Sciatic nerve (tissue), 2 donors: ENCODE results near the gene CDC42BPG. TPM values are rescaled to one million over a fixed set of nuclear protein-coding genes. Genes with fewer than 3 reads are reported as not detected.
"Not testable (repeated sequence)": the region's sequence is repeated elsewhere in the genome, so short reads cannot be mapped to it uniquely, and the experiment has no call there.

Experiments used
- ATAC-seq: fragments of 200-7000 bp; cut with Tn5 transposase; one replicate; pipeline ENCODE4 v1.9.1; 2020; ENCODE audit warnings: mild to moderate bottlenecking, moderate library complexity
- DNase-seq: peaks from one replicate; pipeline ENCODE4 v3.0.0-alpha.2; 2020; ENCODE audit warnings: low spot score
- intact Hi-C: fragments of 100-400 bp; cut with DNase I; formaldehyde crosslinking; loops from one replicate; pipeline ENCODE4 v1.14.2; 2022
- total RNA-seq: library from RNA; stranded (reverse); fragmentation: NEBNext Ultra II Directional; extraction: Animal tissue kit (Norgen Biotek cat#: 25700); gene quantifications from one replicate; pipeline ENCODE4 v1.2.1, GENCODE V29; 2021
- donor health status: DM: no; HTN: no; CAD: no.
- donor health status: DM: no; HTN: no; CAD: no.

Gene CDC42BPG
- total RNA-seq, 1 donor from 2014 or later = 0.58 TPM

- DNase-seq (no peak), ATAC-seq (peak; percentile 62)
- intact Hi-C loops = no loop called here
Measured at GRCh38 chr11:64854534-64855502, 10.4 kb upstream of the CDC42BPG start.

DNA sequence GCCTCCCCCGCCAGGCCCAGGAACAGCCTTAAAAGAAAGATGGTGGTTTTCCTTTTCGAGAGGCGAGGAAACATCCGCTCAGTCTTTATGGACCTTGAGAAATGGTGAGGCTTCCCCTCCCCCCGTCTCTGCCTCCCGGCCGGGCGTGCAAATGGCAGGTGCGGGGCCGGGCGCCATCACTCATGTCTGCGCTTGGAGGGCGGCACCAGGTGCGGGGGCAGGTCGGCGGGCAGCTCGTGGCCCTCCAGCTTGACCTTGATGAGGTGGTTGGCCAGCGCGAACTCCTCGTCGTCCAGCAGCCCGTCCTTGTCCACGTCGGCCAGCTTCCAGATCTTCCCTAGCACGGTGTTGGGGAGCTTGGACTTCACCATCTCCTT lies 9.7 kb upstream of the CDC42BPG start:
- ATAC-seq (no peak), DNase-seq (no peak)
- intact Hi-C loops = no loop called here

DNA sequence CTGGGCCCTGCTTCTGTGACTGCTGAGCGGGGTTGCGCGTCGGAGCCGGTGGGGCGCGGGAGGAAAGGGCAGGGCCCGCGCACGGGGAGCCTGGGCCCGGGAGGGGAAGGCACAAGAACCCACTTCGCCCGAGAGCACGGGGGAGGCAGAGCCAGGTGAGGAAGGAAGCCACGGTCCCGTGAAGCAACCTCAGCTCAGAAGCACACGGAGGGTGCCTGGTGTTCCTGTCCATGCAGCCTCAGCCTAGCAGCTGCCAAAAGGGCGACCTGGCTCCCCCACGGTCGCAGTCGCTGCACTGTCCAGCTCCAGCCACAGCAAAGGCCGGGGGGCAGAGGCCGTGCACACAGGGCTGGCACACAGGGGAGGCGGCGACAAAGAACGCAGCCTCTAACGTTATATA lies 9.3 kb upstream of the CDC42BPG start:
- ATAC-seq (no peak), DNase-seq (no peak)
- intact Hi-C loops = no loop called here

GRCh38 chr11:64852804-64853509 lies 8.5 kb upstream of the CDC42BPG start:
- no peak for DNase-seq
- no peak for ATAC-seq
- intact Hi-C loops = no loop called here

- intact Hi-C loops = no loop called here
- ATAC-seq (no peak), DNase-seq (no peak)
Measured at GRCh38 chr11:64851831-64852351, 7.4 kb upstream of the CDC42BPG start.

- intact Hi-C loops = no loop called here
- DNase-seq (no peak), ATAC-seq (no peak)
Measured at GRCh38 chr11:64850979-64851567, 6.6 kb upstream of the CDC42BPG start.

DNA sequence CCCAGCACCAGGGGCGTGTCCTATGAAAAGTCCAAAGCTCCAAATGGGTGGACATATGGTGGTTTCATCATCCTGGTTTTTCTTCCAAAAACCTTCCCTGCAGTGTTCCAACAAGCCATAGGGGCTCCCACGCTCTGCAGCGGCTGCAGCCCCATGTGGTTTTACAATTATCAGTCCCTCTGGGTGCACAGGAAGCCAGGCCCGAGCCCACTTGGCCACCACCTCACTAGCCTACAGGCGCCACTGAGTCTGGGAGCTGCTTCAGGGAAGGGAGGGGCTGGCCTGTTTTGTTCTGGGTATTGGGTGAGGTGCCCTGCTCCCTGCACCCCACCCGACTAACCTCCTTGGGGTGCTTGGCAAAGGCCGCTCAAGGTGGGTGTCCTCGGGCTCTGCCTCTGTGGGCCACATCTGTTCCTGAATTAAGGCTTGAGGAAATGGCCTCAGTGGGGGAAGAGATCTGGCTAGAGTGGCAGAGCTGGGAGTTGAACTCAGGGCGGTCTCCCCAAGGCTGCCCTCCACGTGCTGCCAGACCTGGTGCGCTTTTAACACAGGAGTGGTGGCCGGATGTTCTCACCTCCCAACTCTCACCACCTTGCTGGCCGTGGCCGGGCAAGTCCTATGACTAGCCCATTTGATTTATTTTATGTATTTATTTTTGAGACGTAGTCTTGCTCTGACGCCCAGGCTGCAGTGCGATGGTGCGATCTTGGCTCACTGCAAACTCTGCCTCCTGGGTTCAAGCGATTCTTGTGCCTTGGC lies 5.3 kb upstream of the CDC42BPG start:
- ATAC-seq (no peak), DNase-seq (no peak)
- intact Hi-C loops = loop anchor here (5.0 kb wide), 1 partner anchor 43 kb away; no protein-coding TSS in a partner anchor

DNA sequence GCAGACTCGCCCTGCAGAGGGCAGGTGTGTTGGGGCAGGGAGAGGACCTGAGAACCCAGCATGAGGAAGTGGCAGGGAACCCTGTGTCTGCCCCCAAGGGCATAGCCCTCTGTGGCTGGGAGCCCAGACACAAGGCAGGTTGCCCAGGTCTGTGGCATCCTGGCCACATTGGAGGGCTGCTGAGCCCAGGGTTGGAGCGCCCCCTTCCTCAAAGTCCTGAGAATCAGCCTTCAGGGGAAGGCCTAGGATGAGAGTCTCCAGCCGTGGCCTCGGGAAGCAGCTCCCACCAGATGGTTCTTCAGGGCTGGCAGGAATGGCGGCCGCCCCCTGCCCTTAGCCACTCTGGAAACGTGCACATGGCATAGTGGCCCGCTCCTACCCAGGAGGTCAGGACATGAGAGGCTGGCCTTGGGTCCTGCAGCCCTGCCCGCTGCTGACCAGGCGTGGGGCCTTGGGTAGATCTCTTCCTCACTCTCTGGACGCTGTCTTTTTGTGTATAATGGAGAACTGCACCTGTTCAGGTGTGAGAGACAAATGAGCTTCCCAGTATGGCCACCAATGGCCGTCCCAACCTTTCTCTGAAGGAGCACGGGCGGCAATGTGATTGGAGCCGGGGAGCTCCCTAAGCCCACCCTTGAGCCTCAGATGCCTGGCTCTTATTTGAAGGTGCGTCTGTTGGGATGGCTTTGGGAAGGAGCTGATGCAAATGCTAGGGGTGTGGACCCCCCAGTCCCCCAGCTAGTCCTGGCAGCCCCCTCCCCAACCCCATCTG lies 4.6 kb upstream of the CDC42BPG start:
- ATAC-seq = no peak

GRCh38 chr11:64848214-64848825 lies 3.9 kb upstream of the CDC42BPG start:
- intact Hi-C loops = loop anchor here (5.0 kb wide), 1 partner anchor 44 kb away; no protein-coding TSS in a partner anchor
- DNase-seq = no peak
- ATAC-seq = no peak

More for the DNA sequence above, 4.6 kb upstream of the CDC42BPG start:
- no peak for DNase-seq
- intact Hi-C loops = loop anchor here (5.0 kb wide), 1 partner anchor 43 kb away; no protein-coding TSS in a partner anchor

DNA sequence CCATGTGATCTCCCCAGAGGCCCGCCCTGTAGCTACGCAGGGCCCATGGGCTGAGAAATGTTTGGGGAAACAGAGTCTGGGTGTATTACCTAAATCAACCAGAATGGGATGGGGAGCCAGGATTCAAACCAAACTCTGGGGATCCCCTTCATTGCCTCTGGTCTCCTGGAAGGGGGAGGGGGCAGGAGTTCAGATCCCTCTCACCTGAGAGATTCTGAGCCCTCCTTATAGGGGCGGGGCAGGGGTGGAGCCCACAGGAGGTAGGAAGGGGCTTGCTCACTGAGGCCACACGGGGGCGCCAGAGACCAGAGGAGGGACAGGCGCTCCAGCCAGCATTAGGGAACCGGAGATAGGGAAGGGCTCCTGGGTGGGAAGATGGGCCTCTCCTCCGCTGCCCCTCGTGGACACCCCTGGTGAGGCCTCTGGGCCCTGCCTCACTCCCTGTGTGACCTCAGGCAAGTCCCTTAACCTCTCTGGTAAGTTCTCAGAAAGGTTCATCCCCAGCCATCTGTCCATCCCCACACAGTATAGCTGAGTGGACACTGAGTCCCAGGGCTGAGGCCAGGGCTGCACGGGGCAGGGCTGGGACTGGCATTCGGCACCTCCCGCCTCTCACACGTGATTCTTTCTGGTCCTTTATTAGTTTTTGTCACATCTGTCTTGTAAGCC lies 2.7 kb upstream of the CDC42BPG start:
- ATAC-seq = peak; percentile 90

GRCh38 chr11:64845776-64846129 lies 1.3 kb upstream of the CDC42BPG start:
- intact Hi-C loops = loop anchor here (5.0 kb wide), 1 partner anchor 47 kb away; no protein-coding TSS in a partner anchor

More for the DNA sequence above, 2.7 kb upstream of the CDC42BPG start:
- intact Hi-C loops = loop anchor here (5.0 kb wide), 1 partner anchor 45 kb away; no protein-coding TSS in a partner anchor
- DNase-seq = peak; percentile 97

DNA sequence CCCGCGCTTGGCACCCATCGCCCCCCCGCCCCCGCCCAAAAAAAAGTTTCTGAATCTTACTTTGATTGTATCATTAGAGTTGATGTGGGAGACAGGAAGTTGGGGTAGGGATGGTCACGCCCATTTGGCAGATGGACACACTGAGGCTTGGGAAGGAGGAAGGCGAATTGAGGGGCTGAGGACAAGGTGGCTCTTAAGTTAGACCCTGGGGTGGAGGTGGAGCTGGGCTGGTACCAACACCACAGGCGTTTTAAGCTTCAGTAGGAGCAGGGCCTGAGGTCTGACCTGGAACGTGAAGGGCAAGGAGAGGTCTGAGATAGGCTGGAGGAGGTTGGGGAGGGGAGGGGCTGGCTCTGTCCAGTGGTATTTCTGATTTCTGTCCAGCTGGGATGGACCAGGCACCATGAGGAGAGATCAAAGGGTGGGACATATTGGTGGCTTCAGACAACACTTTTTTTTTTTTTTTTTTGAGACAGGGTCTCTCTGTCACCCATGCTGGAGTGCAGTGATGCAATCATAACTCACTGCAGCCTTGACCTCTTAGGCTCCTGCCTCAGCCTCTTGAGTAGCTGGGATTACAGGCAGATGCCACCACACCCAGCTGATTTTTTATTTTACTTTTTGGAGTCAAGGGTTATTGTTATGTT lies 799 bp upstream of the CDC42BPG start:
- intact Hi-C loops = loop anchor here (5.0 kb wide), 1 partner anchor 47 kb away; no protein-coding TSS in a partner anchor
- ATAC-seq = no peak
- DNase-seq = no peak

More at GRCh38 chr11:64845776-64846129, 1.3 kb upstream of the CDC42BPG start:
- not testable (repeated sequence) for ATAC-seq, DNase-seq

- intact Hi-C loops = no loop called here
- DNase-seq = no peak
- ATAC-seq = no peak
Measured at GRCh38 chr11:64843686-64844329, 645 bp downstream of the CDC42BPG start.

DNA sequence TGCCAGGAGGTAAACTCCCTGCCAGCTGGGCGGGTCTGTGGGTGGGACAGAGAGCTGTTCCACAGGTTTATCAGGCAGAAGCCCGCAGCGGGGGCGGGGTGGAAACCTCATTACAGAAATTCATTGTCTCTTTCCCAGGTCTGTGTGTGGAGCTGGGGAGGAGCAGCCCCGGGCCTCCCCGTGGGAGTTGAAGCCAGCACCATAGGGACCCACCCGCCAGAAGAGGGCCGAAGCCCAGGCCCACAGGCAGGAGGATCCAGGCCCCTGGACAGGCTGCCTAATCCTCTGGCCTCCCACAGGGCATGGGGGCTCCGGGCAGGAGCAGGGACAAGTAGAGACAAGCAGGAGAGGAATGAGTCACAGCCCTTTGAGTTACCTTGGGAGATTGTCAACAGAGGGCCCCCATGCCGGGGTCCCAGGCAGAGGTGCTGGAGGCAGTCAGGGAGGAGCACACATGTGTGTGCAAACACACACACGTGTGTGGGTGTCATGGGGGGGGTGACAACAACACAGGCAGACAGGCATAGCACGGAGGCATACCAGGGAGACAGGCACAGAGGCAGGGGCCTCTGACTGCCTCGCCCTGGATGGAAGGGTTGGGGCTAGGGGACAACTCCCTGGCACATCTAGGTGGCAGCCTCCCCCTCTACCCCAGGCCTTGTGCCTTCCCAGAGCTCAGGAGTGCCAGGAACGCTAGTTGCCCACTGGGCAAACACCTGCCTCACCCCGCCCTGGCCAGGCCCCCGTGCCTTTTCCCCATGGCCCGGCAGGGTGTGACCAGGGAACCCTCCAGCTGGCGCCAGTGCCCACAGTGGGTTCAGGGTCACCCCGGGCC lies 1.4 kb downstream of the CDC42BPG start:
- intact Hi-C loops = no loop called here
- ATAC-seq = no peak

GRCh38 chr11:64842366-64842759 lies 2.1 kb downstream of the CDC42BPG start:
- DNase-seq = no peak
- ATAC-seq = no peak
- intact Hi-C loops = no loop called here

More for the DNA sequence above, 1.4 kb downstream of the CDC42BPG start:
- DNase-seq = no peak
